NCI-H1436 treated with DMSO at 0.1 percent for 48 hours (cell line): ENCODE measurements around the gene CORO7.

Experiments
- DNase-seq: peaks from one replicate; lab custom pipeline; 2025; lab: John Stamatoyannopoulos, UW

CORO7 gene

DNA sequence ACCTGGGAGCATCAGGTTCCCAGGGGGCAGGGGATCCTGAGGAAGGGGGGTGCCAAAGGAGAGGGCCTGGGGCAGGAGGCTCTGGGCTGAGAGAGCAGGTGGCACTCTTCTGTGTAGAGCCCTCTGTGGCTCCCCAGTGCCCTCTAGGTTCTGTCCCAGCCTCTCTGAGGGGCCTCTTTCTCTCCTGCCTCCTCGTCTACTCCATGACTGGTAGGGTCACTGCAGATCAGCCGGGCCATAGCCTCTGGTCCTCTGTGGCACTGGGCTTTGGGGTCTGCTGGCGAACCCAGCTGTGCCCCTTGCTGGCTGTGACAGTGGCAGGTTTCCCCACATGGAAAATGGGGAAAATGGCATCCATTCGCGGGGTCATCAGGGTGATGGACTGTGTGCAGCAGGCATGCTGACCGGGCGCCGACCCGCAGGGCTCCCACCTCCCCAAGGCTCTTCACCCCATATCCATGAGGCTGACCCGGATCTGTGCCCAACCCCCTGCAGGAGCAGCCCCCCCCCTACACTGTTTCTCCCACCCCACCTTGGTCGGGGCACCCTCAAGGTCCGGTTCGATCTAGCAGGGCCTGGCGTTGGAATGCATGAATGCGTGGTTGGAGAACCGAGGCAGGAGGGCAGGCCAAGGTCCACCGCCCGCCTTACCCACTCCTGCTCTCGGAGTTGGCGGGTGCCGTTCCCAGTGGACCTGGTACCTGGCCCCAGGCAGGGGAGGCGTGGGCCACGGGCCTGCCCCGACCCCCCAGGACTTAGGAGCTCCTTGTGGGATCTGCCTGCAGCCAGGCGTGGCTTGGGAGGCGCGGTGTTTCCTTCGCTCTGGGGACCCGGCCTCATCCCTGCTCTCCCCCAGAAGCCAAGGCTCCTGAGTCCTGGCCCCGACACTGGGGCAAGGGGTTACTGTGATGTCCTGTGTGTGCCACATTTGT is 94.0 kb downstream of the CORO7 start:
- no peak for DNase-seq

DNA sequence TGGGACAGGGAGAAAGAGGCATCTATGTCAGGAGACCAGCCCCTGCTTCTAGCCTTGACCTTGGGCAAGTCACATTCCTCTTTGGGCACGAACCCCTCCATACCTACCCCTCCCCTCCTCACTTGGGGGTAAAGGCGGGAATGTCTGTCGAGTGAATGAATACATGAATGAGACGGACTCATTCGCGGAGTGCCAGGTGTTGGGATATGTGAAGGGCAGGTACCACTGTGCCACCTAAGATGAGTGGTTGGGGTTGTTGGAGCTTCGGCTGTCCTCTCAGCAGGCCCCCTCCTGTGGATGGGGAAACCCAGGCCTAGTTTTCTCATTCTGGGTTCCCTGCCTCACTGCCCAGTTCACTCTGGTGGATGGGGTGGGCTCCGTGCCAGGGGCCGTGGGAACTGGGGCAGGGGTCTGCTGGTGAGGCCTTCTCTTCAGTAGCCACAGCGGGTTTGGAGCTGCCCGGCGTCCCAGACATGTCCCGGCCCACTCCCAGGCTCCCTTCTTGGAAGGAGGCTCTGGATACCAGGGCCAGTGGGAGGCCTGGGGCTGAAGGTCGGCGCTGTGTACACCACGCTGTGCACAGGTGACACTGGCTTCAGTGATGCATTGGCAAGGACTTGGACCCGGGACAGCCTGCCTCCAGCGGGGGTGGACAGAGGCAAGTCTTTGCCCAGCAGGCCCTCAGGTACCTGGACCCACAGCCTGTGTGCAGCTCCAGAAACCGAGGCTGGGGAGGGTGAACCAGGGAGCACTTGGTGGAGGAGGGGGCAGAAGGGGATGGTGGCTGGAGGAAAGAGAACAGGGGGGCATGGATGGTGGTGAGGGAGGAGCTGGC is 94.9 kb downstream of the CORO7 start:
- no peak for DNase-seq

DNA sequence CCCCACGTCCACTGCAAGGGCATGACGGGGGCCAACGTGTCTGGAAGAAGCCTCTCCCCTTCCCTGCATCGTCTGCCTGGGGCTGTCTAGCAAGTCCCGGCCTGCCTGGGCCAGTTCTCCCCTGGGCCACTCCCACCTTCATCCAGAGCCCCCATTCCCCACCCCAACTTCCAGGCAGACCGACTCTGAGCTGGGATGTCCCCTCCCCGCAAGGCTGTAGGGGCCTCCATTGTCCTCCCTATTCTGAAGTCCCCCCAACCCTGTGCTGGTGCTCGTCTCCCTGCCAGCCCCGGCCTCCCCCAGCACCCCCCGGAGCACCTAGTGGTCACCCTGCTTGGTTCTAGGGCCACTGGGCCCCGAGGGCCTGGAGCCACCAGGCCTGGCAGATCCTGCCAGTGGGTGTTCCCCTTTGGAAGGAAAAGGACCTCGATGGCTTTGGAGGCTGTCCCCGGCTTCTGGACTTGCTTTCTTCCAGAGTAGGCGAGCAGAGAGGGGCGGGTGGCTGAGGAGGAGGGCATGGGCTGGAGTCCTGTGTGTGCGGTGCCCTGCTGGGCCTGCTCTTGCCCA is 95.7 kb downstream of the CORO7 start:
- no peak for DNase-seq

DNA sequence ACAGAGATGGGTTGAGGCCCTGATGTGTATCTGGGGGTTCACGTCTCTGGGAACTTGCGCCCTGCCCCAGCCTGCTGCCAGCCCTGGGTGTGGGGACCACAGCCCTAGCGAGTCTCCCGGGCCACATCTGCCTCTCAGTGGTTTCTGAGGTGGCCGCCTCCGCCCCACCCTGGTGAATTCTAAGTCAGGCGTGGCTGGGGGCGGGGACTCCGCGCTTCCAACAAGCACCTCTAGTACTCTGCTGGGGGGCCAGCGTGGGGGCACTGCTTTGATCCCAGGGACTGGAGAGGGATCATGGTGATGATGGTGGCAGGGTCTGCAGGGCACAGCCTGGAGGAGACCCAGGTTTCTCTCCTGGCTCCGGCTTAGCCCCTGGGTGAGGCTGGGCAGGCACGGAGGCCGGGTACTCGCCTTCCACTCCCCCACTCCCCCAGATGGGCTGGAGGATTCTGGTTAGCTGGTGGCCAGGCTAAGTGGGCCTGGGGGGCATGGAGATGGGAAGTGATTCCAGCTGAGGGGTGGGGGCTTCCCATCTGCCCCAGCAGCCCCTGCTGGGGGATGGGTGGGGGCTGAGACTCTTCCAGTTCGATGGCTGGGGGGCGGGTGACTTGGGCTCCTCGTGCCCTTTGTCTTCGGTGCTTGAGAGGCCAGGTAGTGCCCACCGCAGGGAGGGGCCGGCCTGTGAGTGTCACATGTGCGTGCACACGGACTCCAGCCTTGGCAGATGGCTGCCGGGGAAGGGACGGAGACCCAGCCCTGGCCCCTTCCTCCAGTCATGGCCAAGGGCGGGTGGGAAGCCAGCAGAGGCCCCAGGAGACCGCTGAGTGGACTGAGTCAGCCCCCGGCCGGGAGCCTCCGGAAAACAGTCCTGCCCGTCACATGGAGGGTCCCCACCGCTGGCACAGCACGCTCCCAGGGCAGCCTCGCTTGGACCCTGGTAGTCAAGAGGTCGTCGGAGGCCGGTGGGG is 96.7 kb downstream of the CORO7 start:
- no peak for DNase-seq

DNA sequence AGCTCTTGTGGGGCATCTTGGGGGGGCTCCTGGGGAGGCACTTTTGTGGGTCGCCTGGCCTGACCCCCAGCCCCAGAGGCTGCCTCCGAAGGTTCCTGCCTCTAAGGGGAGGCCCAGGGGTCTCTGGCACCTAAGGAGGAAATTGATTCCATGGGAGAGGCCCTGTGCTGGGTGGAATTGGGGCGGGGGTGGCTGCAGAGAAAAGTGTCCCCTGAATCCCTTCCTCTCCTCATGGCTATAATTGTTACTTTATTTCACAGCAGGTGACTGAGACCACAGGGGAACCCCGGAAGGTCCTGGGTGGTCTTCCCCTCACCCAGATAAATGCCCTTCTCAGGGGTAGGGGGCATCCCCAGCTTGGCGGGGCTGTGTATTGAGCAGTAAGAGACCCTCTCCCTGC is 97.4 kb downstream of the CORO7 start:
- DNase-seq: no peak

DNA sequence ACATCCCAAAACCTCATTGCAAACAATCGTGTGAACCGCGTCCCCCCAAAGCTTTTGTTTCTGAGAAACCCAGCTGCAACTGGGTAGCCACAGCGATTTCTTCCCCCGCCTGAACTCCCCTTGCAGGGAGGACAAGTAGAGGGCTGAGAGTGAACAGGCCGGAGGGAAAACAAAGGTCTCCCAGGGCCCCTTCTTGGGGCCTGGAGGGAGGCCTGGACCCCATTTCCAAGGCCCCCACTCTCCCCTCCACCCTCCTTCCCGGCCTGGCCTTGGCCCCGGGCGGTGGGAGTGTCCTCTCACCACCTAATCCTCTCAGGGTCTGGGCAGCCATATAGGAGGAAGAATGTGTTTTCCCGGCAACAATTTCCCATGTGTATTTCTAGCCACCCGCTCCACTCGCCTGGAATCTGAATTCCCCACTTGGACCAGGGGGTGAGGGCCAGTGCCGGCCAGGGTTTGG is 97.9 kb downstream of the CORO7 start:
- no peak for DNase-seq

DNA sequence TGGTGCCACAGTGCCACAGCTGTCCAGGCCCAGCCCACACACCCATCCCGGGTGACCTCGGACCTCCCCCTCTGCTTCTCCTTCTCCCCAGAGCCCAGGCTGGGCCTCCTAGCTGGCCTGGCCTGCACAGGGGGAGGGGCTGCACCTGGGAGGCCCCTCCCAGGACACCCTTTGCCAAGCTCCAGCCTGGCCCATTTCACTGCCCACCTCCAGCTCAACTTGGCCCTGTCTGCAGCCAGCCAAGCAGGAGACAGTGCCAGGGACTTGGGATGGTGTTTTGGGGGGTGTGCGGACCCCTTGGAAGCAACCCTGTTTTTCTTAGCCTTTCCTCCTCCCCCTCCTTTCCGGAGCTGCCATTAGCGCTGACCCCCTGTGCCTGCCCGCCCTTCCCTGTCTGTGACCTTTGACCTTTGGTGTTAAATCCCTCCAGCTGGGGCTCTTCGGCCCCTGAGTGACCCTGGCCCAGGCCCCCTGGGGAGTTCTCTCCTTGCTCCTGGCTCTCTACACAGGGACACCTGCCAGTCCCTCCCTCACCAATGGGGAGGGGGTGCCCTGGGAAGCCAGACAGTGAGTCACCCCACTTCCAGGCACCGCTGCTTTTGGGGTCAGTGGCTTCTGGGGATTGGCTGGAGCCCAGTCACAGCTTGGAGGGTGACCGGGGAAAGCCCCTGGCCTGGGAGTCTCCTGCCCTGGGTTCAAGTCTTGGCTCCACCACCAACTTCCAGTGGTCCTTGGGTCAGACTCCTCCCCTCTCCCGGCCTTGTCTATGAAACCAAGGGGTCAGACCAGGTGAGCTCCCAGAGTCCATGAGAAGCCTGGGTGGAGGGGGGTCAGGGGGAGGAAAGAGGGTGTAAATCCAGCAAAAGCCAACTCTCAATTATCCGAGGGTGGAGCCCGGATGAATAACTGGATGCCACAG is 98.6 kb downstream of the CORO7 start:
- no peak for DNase-seq

DNA sequence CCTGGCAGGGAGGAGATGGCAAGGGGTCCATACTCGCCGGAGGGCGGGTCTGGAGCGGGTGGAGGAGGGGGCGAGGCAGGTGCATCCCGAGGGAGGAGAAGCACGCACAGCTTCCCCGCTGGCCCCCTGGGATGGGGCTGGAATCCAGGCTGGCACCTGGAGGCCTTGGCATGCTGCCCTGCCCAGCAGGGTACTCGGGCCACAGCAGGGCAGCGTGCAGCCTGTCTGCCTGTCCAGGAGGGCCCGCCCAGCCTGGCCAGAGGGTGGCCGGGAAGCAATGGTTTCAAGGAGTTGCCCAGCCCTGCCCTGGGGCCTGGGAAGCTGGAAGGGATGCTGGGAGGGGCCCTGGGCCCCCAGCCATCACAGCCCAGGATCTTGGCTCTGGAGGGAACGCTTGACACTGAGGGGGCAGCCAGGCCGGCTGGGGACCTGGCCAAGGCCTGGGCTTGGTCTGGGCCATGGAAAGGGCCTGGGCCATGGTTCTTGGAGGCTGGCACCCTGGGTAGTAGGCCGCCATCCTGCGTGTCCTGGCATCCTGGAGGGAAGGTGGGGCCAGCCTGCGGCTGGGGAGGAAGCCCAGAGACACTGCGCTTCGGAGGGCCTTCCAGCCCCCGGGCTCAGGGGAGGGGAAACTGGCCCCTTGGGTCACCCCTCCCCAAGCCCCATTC is 99.4 kb downstream of the CORO7 start:
- no peak for DNase-seq

DNA sequence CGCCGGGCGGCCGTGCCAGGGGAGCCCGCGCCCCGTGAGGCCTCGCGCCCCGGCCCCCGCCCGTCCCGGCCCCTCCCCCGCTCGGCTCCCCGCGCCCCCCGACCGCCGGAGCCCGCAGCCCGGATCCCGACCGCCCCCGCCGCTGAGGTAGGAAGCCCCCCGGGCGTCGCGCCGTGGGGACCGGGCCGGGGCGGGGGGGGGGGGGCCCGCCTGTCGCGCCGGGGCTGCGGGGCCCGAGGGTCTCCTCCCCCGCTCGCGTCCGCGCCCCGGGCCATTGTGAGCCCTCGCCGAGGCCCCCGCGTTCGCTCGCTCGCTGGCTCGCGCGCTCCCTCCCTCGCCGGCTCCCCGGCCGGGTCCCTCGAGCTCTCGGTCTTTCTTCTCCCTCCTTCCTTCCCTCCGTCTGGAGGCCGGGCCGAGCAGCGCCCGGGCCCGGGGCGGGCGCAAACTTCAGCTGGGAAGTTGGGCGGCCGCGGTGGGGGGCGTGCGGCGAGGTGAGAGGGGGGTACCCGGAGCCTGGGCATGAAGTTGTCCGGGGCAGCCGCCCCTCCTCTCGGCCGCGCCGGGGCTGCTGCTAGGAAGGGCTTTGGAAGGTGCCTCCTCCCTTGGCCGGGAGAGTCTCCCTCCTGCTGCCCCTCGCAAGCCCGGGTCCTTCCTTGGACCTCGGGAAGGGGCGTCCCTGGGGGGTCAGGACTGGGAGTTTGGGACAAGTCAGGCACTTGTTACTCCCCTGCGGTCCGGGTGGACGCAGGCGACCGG is 100.1 kb downstream of the CORO7 start:
- no peak for DNase-seq

DNA sequence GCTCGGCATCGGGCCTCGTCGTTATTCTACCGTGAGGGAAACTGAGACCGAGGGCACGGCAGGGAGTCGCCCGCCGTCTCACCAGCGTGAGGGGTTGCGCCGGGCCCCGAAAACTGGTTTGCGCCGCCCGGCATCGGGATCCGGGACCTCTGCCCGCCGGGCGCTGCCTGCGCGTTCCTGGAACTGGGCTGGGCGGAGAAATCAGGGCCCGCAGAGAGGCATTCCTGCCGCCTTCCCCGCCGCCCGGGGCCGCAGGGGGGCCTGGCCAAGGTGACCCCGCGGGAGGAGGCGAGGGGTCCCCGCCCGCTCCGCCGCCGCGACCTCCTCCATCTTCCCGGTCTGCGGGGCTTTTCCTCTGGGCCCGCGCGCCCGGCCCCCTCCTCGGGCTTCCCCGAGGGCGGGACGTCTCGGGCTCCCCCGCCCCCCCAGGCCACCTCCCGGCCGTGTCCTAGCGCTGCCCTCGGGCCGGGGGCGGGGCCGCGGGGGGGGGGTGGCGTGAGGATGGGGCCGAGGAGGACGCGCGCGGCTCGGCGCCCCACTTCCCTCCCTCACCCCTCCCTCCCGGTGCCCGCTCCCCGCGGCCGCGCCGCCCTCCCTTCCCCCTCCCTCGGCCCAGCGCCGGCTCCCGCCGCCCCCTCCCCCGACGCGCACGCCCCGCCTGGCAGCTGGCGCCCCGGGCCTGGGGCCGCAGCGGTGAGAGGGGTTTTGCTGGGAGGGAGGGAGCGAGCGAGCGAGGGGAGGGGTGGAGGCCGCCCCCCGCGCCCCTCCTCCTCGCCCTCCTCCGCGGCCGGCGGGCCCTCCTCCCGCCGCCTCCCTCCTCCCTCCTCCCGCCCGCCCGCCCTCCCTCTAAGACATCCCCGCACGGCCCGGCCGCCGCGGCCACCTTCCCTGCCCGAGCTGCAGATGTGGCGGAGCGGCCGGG is 100.9 kb downstream of the CORO7 start, which contains the start of gene GLIS2:
GLIS2 (plus strand) TSS at position 882 of the 922 bp plus-strand sequence. CDS start 16,214 bp downstream, outside the sequence.
- peak; percentile 28 for DNase-seq

DNA sequence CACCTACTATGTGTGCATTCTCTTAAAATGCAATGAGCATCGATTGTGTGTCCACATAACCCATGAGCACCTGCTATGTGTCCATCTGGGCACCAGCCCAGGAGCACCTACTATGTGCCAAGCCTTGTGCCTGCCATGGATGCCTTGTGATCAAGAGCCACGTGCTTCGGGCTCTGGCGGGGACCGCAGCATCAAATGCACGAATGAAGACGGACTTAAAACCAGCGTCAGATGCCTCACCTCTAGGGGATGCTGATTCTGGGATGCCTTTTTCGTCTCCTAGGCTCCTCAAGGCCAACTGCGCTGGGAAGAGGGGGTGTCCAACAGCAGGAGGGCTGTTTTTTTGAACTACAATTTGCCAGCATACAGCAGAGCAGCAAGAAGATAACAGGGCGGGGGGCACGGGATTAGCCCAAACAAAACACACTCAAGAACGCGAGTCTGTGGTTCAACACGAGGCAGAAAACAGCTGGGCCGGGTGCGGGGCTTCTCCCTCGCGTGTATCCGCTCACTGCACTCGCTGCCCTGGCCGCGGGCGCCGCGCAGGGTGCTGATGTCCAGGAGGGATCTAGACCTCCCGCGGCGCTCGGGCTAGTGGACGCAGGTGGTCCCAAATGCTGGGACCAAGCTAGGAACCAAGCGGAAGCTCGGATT is 101.7 kb downstream of the CORO7 start:
- no peak for DNase-seq

DNA sequence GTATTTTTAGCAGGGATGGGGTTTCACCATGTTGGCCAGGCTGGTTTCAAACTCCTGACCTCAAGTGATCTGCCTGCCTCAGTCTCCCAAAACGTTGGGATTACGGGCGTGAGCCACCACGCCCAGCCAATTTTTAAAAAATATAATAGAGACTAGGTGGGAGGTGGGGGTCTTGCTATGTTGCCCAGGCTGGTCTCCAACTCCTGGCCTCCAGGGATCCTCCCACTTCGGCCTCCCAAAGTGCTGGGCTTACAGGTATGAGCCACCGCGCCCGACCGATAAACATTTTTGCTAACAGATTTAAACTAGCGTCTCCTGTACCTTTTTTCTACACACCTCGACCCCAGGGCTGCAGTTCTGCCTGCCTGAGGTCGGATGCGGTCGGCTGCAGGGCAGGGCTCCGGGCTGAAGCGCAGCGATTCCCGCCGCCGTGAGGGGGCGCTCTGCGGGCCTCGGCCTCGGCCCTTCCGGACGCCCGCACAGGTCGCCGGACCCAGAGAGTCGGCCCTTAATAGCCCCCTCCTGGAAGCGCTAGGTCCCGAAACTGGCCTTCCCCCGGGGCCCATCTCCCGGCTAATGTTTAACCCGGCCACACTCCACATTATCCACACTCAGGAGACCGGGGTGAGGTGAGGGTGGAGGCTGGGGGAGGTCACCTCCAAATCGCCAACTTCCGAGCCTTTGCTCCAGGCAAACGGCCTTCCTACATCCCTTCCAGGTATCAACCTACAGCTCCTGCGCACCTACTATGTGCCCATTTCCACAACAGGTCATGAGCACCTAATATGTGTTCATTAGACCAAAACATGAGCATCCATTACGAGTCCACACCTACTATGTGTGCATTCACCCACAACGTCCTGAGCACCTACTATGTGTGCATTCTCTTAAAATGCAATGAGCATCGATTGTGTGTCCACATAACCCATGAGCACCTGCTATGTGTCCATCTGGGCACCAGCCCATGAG is 102.5 kb downstream of the CORO7 start:
- no peak for DNase-seq

DNA sequence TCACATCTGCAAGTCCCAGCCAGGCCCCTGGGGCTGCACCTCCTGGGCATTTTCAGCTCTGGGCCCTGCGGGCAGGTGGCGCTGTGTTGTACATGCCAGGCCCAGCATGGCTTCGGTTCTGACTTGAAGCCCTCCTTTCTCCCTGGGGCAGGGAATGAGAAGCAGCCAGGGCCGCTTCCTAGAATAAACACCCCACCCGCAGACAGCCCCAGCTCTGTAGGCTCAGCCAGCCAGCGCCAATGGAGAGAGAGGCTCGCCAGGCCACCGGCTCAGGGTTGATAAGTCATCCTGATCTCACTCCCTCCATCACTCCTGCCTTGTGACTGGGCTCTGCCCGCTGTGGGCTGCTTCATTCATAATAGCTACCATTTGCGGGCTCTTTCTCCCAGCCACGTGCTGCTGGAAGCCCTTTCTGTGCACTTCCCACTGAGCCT is 106.5 kb downstream of the CORO7 start:
- no peak for DNase-seq

DNA sequence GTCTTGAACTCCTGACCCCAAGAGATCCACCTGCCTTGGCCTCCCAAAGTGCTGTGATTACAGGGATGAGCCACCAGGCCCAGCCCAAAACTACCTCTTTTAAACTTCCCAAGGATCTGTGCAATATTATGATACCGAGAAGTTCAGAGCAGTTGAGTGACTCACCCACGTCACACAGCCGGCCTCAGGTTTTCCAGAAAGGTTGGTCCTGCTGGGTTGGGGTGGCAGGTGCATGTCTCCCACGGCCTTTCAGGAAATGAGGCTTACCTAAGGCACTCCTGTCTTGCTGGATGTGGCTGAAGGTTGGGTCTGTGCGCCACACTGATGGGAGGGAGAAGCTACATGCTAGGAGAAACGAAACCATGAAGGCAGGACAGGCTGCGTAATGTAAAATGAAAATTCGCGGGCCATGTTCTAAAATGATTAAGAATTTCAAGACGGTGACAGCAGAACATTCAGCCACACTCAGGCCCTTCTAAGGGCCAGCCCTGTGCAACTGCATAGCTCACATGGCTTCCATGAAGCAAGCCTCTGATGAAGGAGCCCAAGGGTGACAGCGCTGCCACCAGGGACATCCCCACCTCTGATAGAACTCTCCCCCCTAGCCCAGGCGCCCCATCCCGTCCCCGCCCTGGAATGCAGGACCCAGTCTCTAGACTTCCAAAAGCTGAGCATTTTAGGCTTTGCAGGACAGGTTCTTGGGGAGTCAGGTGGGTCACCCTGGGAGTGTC is 107.1 kb downstream of the CORO7 start:
- DNase-seq: no peak
